Measurements from ENCODE around the gene KIZ.

The KIZ gene

DNA sequence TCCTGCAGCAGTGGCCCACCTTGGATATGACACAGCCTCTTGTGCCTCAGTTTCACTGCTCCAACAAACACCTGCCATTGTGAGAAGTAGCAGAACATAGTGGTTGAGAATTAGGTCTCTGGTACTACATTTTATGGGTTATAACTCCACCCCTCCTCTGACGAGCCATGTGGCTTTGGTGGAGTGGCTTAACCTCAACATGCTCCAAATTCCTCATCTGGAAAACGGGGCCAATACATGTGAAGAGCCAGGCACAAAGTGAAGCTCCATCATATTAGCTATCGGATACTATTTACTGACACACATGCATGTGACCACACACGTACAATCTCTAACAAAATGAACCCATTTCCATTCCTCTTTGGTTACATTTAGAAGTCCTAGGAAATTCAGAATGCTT, 8.4 kb upstream of the KIZ start:
- Histone ChIP-seq H3K4me1 (ENCODE audit: insufficient read depth, low read length) (no peaks in the 10 kb centered on the region), H3K36me3 (ENCODE audit: insufficient read depth, low read length) (no peaks in the 10 kb centered on the region), H3K9ac (ENCODE audit: low read depth, low read length) (no peak overlapping the region), H3K9me3 (ENCODE audit: control insufficient read depth, insufficient read depth, low read length) (no peaks in the 10 kb centered on the region; the same call in 1 of the 2 replicates)

- no peak overlapping the region for H3K9ac ChIP-seq (ENCODE audit: low read depth, low read length)
- no peaks in the 10 kb centered on the region for H3K36me3 ChIP-seq (ENCODE audit: insufficient read depth, low read length)
- no peaks in the 10 kb centered on the region for H3K4me1 ChIP-seq (ENCODE audit: insufficient read depth, low read length)
- H3K9me3 ChIP-seq (ENCODE audit: control insufficient read depth, insufficient read depth, low read length) = no peaks in the 10 kb centered on the region; the same call in 1 of the 2 replicates
Observed at GRCh38 chr20:21118138-21118537, 7.7 kb upstream of the KIZ start.

- no peaks in the 10 kb centered on the region for H3K4me1 ChIP-seq (ENCODE audit: insufficient read depth, low read length)
- no peaks in the 10 kb centered on the region for H3K36me3 ChIP-seq (ENCODE audit: insufficient read depth, low read length)
- no peaks in the 10 kb centered on the region; the same call in 1 of the 2 replicates for H3K9me3 ChIP-seq (ENCODE audit: control insufficient read depth, insufficient read depth, low read length)
- no peak overlapping the region for H3K9ac ChIP-seq (ENCODE audit: low read depth, low read length)
Observed at GRCh38 chr20:21118782-21119181, 7.1 kb upstream of the KIZ start.

- H3K36me3 ChIP-seq (ENCODE audit: insufficient read depth, low read length) = no peaks in the 10 kb centered on the region; the same call in 1 of the 2 replicates
- H3K9me3 ChIP-seq (ENCODE audit: control insufficient read depth, insufficient read depth, low read length) = no peaks in the 10 kb centered on the region; the same call in 1 of the 2 replicates
- H3K9ac ChIP-seq (ENCODE audit: low read depth, low read length) = no peak overlapping the region
- H3K4me1 ChIP-seq (ENCODE audit: insufficient read depth, low read length) = no peaks in the 10 kb centered on the region
Observed at GRCh38 chr20:21124190-21124589, 1.7 kb upstream of the KIZ start.

DNA sequence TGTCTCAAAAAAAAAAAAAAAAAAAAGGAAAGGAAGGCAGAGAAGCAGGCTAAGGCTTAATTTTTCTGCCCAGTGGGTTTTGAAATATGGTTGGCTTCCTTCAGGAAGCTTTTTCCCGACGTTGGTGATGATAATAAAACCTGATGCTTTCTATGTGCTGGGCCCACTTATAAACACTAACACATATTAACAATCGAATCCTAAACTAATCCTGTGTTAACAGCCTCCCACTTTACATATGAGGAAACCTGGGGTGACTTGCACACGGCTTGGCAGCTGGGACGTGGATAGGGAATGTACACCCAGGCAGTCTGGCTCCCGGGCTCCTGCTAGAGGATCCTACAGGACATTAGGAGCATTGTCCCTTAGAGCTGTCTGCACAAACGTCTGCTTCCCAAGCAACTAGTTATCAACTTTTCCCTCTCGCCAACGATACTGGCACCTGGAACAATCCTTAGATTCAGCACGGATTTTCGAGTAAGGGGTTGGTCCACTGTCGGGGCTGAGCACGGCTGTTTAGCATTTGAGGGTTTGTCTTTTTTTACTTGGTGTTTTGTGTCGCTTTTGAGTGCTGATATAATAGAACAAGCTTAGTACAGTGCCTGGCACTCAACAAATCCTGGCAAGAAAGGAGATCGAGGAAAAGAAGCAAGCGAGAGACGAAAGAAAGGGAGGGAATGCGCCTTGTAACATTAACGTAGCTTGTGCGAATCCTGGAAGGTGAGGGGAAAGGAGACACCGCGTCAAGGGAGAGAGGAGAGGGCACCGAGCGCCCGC, 622 bp upstream of the KIZ start:
- no peaks in the 10 kb centered on the region; the same call in 1 of the 2 replicates for H3K36me3 ChIP-seq (ENCODE audit: insufficient read depth, low read length)
- no peaks in the 10 kb centered on the region; the same call in 1 of the 2 replicates for H3K9me3 ChIP-seq (ENCODE audit: control insufficient read depth, insufficient read depth, low read length)
- peaks cover 3% of the 10 kb centered on the region; the same call in 1 of the 2 replicates for H3K4me1 ChIP-seq (ENCODE audit: insufficient read depth, low read length)
- peak overlapping the region; percentile 50; the same call in 1 of the 2 replicates for H3K9ac ChIP-seq (ENCODE audit: low read depth, low read length)

DNA sequence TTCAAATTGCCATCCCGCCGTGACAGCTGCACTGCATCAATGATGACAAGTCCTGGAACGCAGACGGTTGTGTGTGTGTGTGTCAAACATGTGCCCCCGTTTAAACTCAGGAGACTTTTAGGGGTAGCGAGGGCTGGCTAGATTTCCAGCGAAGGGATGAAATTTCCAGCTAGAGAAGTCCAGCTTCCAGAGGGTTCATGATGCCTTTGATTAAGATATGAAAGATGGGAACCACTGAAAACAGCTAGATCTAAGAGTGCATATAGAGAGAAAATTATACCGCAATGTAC, 644 bp downstream of the KIZ start:
- peaks cover 5% of the 10 kb centered on the region; the same call in 1 of the 2 replicates for H3K4me1 ChIP-seq (ENCODE audit: insufficient read depth, low read length)
- no peaks in the 10 kb centered on the region; the same call in 1 of the 2 replicates for H3K36me3 ChIP-seq (ENCODE audit: insufficient read depth, low read length)
- H3K9ac ChIP-seq (ENCODE audit: low read depth, low read length) = peak overlapping the region; percentile 79
- no peaks in the 10 kb centered on the region for H3K9me3 ChIP-seq (ENCODE audit: control insufficient read depth, insufficient read depth, low read length)

GRCh38 chr20:21127201-21127981, 1.5 kb downstream of the KIZ start:
- H3K36me3 ChIP-seq (ENCODE audit: insufficient read depth, low read length) = no peaks in the 10 kb centered on the region; the same call in 1 of the 2 replicates
- H3K4me1 ChIP-seq (ENCODE audit: insufficient read depth, low read length) = peaks cover 5% of the 10 kb centered on the region; the same call in 1 of the 2 replicates
- no peaks in the 10 kb centered on the region for H3K9me3 ChIP-seq (ENCODE audit: control insufficient read depth, insufficient read depth, low read length)
- H3K9ac ChIP-seq (ENCODE audit: low read depth, low read length) = no peak overlapping the region

GRCh38 chr20:21129861-21130260, 4.0 kb downstream of the KIZ start:
- H3K36me3 ChIP-seq (ENCODE audit: insufficient read depth, low read length) = no peaks in the 10 kb centered on the region; the same call in 1 of the 2 replicates
- H3K4me1 ChIP-seq (ENCODE audit: insufficient read depth, low read length) = peaks cover 5% of the 10 kb centered on the region; the same call in 1 of the 2 replicates
- H3K9ac ChIP-seq (ENCODE audit: low read depth, low read length) = no peak overlapping the region
- no peaks in the 10 kb centered on the region for H3K9me3 ChIP-seq (ENCODE audit: control insufficient read depth, insufficient read depth, low read length)

DNA sequence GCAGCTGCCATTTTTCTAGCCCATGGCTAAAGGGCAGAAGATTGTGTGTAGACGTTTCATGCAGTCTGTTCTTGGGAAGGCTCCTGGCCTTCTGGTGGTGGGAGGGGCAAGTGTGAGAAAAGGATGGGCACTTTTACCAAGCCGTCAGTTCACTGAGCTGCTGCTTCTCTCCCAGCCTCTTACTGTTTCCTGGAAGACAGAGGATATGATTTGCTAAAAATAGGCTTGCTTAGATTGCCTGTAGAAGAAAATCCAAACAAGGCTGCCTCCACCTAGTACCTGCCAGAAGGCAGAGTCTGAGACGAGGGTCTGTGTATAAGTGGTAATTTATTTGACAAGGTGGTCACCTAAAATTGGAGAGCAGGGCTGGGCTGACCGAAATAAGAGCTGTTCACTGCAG, 7.5 kb downstream of the KIZ start:
- Histone ChIP-seq H3K36me3 (ENCODE audit: insufficient read depth, low read length) (no peaks in the 10 kb centered on the region), H3K9me3 (ENCODE audit: control insufficient read depth, insufficient read depth, low read length) (no peaks in the 10 kb centered on the region), H3K9ac (ENCODE audit: low read depth, low read length) (no peak overlapping the region), H3K4me1 (ENCODE audit: insufficient read depth, low read length) (peaks cover 5% of the 10 kb centered on the region; the same call in 1 of the 2 replicates)

DNA sequence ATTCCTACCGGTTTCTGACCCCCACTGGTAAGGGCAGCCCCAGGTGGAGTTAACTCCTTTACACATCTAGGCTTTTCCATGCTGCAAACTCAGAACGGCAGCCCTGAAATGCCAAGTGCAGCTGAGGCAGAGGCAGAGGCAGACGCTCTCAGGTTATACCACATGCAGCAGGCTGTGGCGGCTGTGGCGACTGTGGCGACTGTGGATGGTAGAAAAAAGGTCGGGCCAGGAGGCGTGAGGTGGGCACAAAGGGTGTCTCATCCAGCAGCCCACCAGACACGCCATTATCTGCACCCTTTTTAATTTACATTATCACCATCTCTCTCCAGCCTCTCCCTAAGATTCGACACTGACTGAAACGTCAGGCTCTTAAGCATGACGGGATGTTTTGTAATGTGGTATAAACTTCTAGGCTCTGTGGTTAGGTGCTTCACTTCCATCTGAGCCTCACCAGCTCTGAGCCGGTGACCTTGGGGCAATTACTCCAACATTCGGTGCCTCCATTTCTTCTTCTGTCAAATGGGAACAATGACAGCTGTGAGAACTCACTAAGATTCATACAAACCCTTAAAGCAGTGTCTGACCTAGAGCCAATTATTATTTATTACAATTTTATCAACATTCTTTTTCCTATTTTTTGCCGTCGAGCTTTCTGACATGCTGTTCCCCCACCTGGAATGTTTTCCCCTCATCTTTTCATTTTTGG, 8.2 kb downstream of the KIZ start:
- H3K4me1 ChIP-seq (ENCODE audit: insufficient read depth, low read length) = peaks cover 5% of the 10 kb centered on the region; the same call in 1 of the 2 replicates
- H3K36me3 ChIP-seq (ENCODE audit: insufficient read depth, low read length) = no peaks in the 10 kb centered on the region
- no peaks in the 10 kb centered on the region for H3K9me3 ChIP-seq (ENCODE audit: control insufficient read depth, insufficient read depth, low read length)
- no peak overlapping the region for H3K9ac ChIP-seq (ENCODE audit: low read depth, low read length)

DNA sequence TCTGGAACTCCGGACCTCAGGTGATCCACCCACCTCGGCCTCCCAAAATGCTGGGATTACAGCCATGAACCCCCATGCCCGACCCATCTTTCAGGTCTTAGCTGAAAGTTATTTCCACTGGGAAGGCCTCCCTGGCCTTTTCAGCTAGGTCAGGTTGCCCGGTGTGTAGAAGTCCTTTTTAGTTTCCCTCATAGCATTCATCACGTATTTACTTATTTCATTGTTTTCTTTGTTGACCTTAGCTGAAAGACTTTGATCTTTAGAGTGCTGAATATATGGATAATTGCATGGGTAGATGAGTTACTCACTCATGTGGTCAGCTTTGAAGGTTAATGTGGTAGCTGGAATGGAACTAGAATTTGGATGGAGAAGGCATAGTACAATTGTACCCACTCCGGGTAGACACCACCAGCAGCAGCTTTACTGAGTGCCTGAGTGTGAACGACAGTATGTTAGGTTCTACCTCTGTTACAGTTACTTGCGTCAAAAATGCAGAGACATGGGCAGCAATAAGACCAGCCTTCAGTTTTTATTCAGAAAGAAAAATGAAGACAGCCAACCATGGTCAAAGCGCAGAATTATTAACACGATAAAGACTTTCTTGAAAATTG, 9.1 kb downstream of the KIZ start:
- Histone ChIP-seq H3K9ac (ENCODE audit: low read depth, low read length) (no peak overlapping the region), H3K36me3 (ENCODE audit: insufficient read depth, low read length) (no peaks in the 10 kb centered on the region), H3K9me3 (ENCODE audit: control insufficient read depth, insufficient read depth, low read length) (no peaks in the 10 kb centered on the region), H3K4me1 (ENCODE audit: insufficient read depth, low read length) (peaks cover 4% of the 10 kb centered on the region; the same call in 1 of the 2 replicates)

DNA sequence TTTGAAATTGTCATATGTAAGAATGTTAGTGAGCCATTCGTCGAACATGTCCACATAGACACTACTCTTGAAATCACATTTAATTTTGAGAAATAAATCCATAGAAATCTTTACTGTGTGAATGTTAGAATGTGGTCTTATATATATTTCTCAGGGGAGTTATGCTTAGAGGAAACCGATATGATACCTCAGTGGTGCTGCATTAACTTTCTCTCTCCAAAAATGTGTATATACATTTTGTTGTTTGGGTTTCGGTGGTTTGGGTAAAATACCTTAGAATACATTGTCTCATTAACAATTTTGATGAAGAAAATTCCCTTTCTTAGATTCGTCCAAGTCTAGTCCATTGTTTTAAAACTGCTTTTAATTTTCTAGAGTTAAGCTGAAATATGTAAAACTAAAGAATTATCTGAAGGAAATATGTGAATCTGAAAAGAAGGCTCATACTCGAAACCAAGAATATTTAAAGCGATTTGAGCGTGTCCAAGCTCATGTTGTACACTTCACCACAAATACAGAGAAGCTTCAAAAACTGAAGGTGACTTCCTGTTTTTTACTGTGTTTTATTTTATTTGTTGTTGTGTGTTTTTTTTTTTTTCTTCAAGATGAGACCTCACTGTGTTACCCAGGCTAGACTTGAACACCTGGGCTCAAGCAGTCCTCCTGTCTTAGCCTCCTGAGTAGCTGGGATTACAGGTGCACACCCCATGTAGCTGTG, 10.3 kb downstream of the KIZ start:
- Histone ChIP-seq H3K36me3 (ENCODE audit: insufficient read depth, low read length) (no peaks in the 10 kb centered on the region), H3K9me3 (ENCODE audit: control insufficient read depth, insufficient read depth, low read length) (no peaks in the 10 kb centered on the region), H3K4me1 (ENCODE audit: insufficient read depth, low read length) (no peaks in the 10 kb centered on the region), H3K9ac (ENCODE audit: low read depth, low read length) (no peak overlapping the region)

DNA sequence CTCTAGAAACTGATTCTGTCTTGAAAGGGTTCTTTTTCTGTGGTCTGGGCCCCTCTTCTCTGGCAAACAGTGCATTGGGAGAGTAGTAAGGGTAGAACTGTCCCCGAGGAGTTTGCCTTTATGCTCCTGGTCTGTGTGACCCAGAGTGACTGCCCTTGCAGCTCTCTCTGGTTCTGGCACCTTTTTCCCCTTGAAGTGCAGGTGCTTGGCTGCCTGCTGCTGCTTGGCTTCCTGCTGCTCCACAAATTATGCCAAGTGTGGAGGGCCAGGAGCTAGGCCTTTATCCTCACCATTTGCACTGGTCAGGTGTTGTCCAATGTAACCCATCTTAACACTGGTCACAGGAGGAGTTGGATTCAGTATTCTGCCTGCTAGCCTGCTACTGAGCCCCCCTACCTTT, 11.2 kb downstream of the KIZ start:
- H3K36me3 ChIP-seq (ENCODE audit: insufficient read depth, low read length) = no peaks in the 10 kb centered on the region
- H3K9ac ChIP-seq (ENCODE audit: low read depth, low read length) = no peak overlapping the region

More for the DNA sequence above, 11.2 kb downstream of the KIZ start:
- no peaks in the 10 kb centered on the region for H3K4me1 ChIP-seq (ENCODE audit: insufficient read depth, low read length)
- no peaks in the 10 kb centered on the region for H3K9me3 ChIP-seq (ENCODE audit: control insufficient read depth, insufficient read depth, low read length)
